ENCODE data around the gene MRPS5. TPM values are rescaled to one million over a fixed set of nuclear protein-coding genes. Genes with fewer than 3 reads are reported as not detected.

MRPS5 gene
- total and polyA plus RNA-seq, 2 donors from 2014 or later: 53.1 to 118 TPM

- DNase-seq (no peak), FAIRE-seq (no peak)
- H3K4me3 ChIP-seq (ENCODE audit: low read length in 3 of 3): no peak overlapping the region
- H3K4me1 ChIP-seq (ENCODE audit: control insufficient read depth in 2 of 3, insufficient read depth in 2 of 3, low read depth in 1 of 3, low read length in 3 of 3): no peaks in the 10 kb centered on the region
- no peaks in the 10 kb centered on the region for H3K9me3 ChIP-seq (ENCODE audit: control insufficient read depth in 2 of 3, insufficient read depth in 1 of 3, low read length in 3 of 3)
- intact Hi-C loops (cut with DNase I): no loop called here
- TF ChIP-seq CTCF (IDR thresholded peaks at IDR 0.05; ENCODE audit: borderline replicate concordance, extremely low read depth, insufficient read depth): no peak
- H3K27me3 ChIP-seq (ENCODE audit: control insufficient read depth, insufficient read depth, low read length): no peaks in the 10 kb centered on the region
- H3K27ac ChIP-seq (ENCODE audit: low read depth in 2 of 2, low read length in 2 of 2): no peak overlapping the region
- no peak overlapping the region for H3K9ac ChIP-seq (ENCODE audit: low read length in 3 of 3)
- H3K36me3 ChIP-seq (ENCODE audit: control insufficient read depth in 2 of 3, insufficient read depth in 3 of 3, low read length in 3 of 3): peaks cover 4 to 23% (median 13%) of the 10 kb centered on the region in 3 donors
These were observed 29.6 kb downstream of the MRPS5 start for GRCh38 chr2:95091885-95092555.

- no peak for FAIRE-seq
- Histone ChIP-seq H3K9me3 (ENCODE audit: control insufficient read depth in 2 of 3, insufficient read depth in 1 of 3, low read length in 3 of 3) (no peaks in the 10 kb centered on the region), H3K4me3 (ENCODE audit: low read length in 3 of 3) (no peak overlapping the region), H3K4me1 (ENCODE audit: control insufficient read depth in 2 of 3, insufficient read depth in 2 of 3, low read depth in 1 of 3, low read length in 3 of 3) (no peaks in the 10 kb centered on the region), H3K9ac (ENCODE audit: low read length in 3 of 3) (no peak overlapping the region), H3K27ac (ENCODE audit: low read depth in 2 of 2, low read length in 2 of 2) (no peak overlapping the region), H3K27me3 (ENCODE audit: control insufficient read depth, insufficient read depth, low read length) (no peaks in the 10 kb centered on the region), H3K36me3 (ENCODE audit: control insufficient read depth in 2 of 3, insufficient read depth in 3 of 3, low read length in 3 of 3) (peaks cover 6 to 29% (median 29%) of the 10 kb centered on the region in 3 donors)
- DNase-seq: no peak
- no peak for TF ChIP-seq CTCF (IDR thresholded peaks at IDR 0.05; ENCODE audit: borderline replicate concordance, extremely low read depth, insufficient read depth)
- intact Hi-C loops (cut with DNase I): no loop called here
These were observed 34.2 kb downstream of the MRPS5 start for GRCh38 chr2:95087379-95087778.

- Histone ChIP-seq H3K4me1 (ENCODE audit: control insufficient read depth in 2 of 3, insufficient read depth in 2 of 3, low read depth in 1 of 3, low read length in 3 of 3) (no peaks in the 10 kb centered on the region), H3K9me3 (ENCODE audit: control insufficient read depth in 2 of 3, insufficient read depth in 1 of 3, low read length in 3 of 3) (no peaks in the 10 kb centered on the region), H3K36me3 (ENCODE audit: control insufficient read depth in 2 of 3, insufficient read depth in 3 of 3, low read length in 3 of 3) (peaks cover 6 to 22% (median 21%) of the 10 kb centered on the region in 3 donors), H3K27ac (ENCODE audit: low read depth in 2 of 2, low read length in 2 of 2) (no peak overlapping the region), H3K4me3 (ENCODE audit: low read length in 3 of 3) (no peak overlapping the region), H3K9ac (ENCODE audit: low read length in 3 of 3) (no peak overlapping the region), H3K27me3 (ENCODE audit: control insufficient read depth, insufficient read depth, low read length) (no peaks in the 10 kb centered on the region)
- DNase-seq (no peak), FAIRE-seq (no peak)
- intact Hi-C loops (cut with DNase I): no loop called here
- TF ChIP-seq CTCF (IDR thresholded peaks at IDR 0.05; ENCODE audit: borderline replicate concordance, extremely low read depth, insufficient read depth): no peak
These were observed 35.6 kb downstream of the MRPS5 start for GRCh38 chr2:95086017-95086416.

GRCh38 chr2:95082477-95082876, 39.1 kb downstream of the MRPS5 start:
- H3K4me1 ChIP-seq (ENCODE audit: control insufficient read depth in 2 of 3, insufficient read depth in 2 of 3, low read depth in 1 of 3, low read length in 3 of 3): no peaks in the 10 kb centered on the region
- no peak overlapping the region for H3K4me3 ChIP-seq (ENCODE audit: low read length in 3 of 3)
- no peak overlapping the region for H3K27ac ChIP-seq (ENCODE audit: low read depth in 2 of 2, low read length in 2 of 2)
- H3K36me3 ChIP-seq (ENCODE audit: control insufficient read depth in 2 of 3, insufficient read depth in 3 of 3, low read length in 3 of 3): peaks cover 2 to 18% (median 9%) of the 10 kb centered on the region in 3 donors
- no peaks in the 10 kb centered on the region for H3K9me3 ChIP-seq (ENCODE audit: control insufficient read depth in 2 of 3, insufficient read depth in 1 of 3, low read length in 3 of 3)
- no peak overlapping the region for H3K9ac ChIP-seq (ENCODE audit: low read length in 3 of 3)
- no peak for TF ChIP-seq CTCF (IDR thresholded peaks at IDR 0.05; ENCODE audit: borderline replicate concordance, extremely low read depth, insufficient read depth)
- FAIRE-seq: no peak
- no peaks in the 10 kb centered on the region for H3K27me3 ChIP-seq (ENCODE audit: control insufficient read depth, insufficient read depth, low read length)
- no peak for DNase-seq
- intact Hi-C loops (cut with DNase I): no loop called here

Data from kidney (tissue), 14 donors.